ENCODE measurements around the gene ITGA4.
A peak's percentile ranks its signal among the peaks of the same experiment; 100 is the strongest.

Gene ITGA4

GRCh38 chr2:181426672-181427071 is 30.5 kb upstream of the ITGA4 start (continued):
- no peak for TF ChIP-seq ARNTL (CRISPR knock-in tag; IDR thresholded peaks at IDR 0.05; ENCODE audit: borderline replicate concordance, low read depth)
- no peak for TF ChIP-seq PPARA (CRISPR knock-in tag; IDR thresholded peaks at IDR 0.05; ENCODE audit: borderline replicate concordance)
- no peak for TF ChIP-seq SNAI2 (CRISPR knock-in tag; IDR thresholded peaks at IDR 0.05)
- no peak for TF ChIP-seq TCF4 (CRISPR knock-in tag; IDR thresholded peaks at IDR 0.05; ENCODE audit: borderline replicate concordance)
- no peak for TF ChIP-seq ZFP30 (CRISPR knock-in tag; IDR thresholded peaks at IDR 0.05)

GRCh38 chr2:181430406-181431118 is 26.6 kb upstream of the ITGA4 start:
- no peak for TF ChIP-seq ISL1 (CRISPR knock-in tag; IDR thresholded peaks at IDR 0.05)
- no peak for TF ChIP-seq CSRNP3 (CRISPR knock-in tag; IDR thresholded peaks at IDR 0.05)
- 0 out of 3 replicates have a peak, but pooled peaks have one; percentile 33 for ATAC-seq

DNA sequence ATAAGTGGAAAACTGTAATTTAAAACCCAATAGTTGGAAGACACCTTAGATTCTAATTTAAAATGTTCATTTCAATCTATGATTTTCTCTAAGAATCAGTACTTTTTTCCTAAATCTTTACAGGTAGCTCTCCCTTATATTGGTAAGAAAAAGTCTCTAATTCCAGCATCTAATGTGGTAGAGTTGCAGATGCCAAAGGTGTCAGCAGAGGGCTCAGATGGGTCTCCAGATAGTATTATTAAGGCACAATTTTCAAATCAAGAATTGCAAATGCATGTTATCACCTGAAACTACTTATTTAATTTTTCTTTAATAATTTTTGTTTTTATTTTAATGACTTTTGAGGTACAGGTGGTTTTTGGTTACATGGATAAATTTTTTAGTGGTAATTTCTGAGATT is 25.5 kb upstream of the ITGA4 start:
- no peak for TF ChIP-seq ARNTL (CRISPR knock-in tag; IDR thresholded peaks at IDR 0.05; ENCODE audit: borderline replicate concordance, low read depth)

DNA sequence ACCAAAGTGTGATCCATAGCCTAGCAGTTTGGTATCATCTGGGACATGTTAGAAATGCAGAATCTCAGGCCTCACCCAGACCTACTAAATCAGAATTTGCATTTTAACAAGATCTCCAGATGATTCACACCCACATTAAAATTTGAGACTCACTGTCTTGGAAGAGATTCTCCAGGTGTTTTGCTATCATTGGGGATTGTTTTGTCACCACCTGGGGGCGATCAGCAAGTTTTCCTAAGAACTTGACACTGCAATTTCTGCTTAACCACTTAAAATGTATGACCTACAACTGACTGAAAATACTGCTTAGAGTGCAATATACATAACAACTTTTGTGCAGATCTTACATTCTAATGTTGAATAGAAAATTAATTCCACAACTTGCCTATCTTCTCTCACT is 18.9 kb upstream of the ITGA4 start:
- ATAC-seq, result no peak
- TF ChIP-seq PPARA (CRISPR knock-in tag; IDR thresholded peaks at IDR 0.05; ENCODE audit: borderline replicate concordance) (no peak), ZFP30 (CRISPR knock-in tag; IDR thresholded peaks at IDR 0.05) (no peak), GLIS3 (CRISPR knock-in tag; IDR thresholded peaks at IDR 0.05) (no peak), RARB (CRISPR knock-in tag; IDR thresholded peaks at IDR 0.05) (no peak), OSR1 (CRISPR knock-in tag; IDR thresholded peaks at IDR 0.05) (no peak), CSDC2 (CRISPR knock-in tag; IDR thresholded peaks at IDR 0.05) (no peak), ZNF70 (CRISPR knock-in tag; IDR thresholded peaks at IDR 0.05) (no peak), ESRRG (CRISPR knock-in tag; IDR thresholded peaks at IDR 0.05) (no peak), ZC3H10 (CRISPR knock-in tag; IDR thresholded peaks at IDR 0.05) (no peak), TCF4 (CRISPR knock-in tag; IDR thresholded peaks at IDR 0.05; ENCODE audit: borderline replicate concordance) (no peak), ZNF8 (CRISPR knock-in tag; IDR thresholded peaks at IDR 0.05) (no peak), SNAI2 (CRISPR knock-in tag; IDR thresholded peaks at IDR 0.05) (no peak)
- TF ChIP-seq, protein P1, sequence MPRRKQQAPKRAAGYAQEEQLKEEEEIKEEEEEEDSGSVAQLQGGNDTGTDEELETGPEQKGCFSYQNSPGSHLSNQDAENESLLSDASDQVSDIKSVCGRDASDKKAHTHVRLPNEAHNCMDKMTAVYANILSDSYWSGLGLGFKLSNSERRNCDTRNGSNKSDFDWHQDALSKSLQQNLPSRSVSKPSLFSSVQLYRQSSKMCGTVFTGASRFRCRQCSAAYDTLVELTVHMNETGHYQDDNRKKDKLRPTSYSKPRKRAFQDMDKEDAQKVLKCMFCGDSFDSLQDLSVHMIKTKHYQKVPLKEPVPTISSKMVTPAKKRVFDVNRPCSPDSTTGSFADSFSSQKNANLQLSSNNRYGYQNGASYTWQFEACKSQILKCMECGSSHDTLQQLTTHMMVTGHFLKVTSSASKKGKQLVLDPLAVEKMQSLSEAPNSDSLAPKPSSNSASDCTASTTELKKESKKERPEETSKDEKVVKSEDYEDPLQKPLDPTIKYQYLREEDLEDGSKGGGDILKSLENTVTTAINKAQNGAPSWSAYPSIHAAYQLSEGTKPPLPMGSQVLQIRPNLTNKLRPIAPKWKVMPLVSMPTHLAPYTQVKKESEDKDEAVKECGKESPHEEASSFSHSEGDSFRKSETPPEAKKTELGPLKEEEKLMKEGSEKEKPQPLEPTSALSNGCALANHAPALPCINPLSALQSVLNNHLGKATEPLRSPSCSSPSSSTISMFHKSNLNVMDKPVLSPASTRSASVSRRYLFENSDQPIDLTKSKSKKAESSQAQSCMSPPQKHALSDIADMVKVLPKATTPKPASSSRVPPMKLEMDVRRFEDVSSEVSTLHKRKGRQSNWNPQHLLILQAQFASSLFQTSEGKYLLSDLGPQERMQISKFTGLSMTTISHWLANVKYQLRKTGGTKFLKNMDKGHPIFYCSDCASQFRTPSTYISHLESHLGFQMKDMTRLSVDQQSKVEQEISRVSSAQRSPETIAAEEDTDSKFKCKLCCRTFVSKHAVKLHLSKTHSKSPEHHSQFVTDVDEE (CRISPR knock-in tag; IDR thresholded peaks at IDR 0.05), result no peak

More for the DNA sequence above, 25.5 kb upstream of the ITGA4 start:
- ATAC-seq, result no peak

GRCh38 chr2:181440344-181440743 is 16.8 kb upstream of the ITGA4 start:
- ATAC-seq, result no peak
- TF ChIP-seq SNAI2 (CRISPR knock-in tag; IDR thresholded peaks at IDR 0.05) (no peak), ISL1 (CRISPR knock-in tag; IDR thresholded peaks at IDR 0.05) (no peak), ZC3H10 (CRISPR knock-in tag; IDR thresholded peaks at IDR 0.05) (no peak), ZNF70 (CRISPR knock-in tag; IDR thresholded peaks at IDR 0.05) (no peak), RARB (CRISPR knock-in tag; IDR thresholded peaks at IDR 0.05) (no peak)
- TF ChIP-seq, protein P1 (CRISPR knock-in tag; IDR thresholded peaks at IDR 0.05), result no peak

GRCh38 chr2:181440919-181441318 is 16.3 kb upstream of the ITGA4 start:
- ATAC-seq, result no peak
- TF ChIP-seq CSRNP3 (CRISPR knock-in tag; IDR thresholded peaks at IDR 0.05) (no peak), ZNF70 (CRISPR knock-in tag; IDR thresholded peaks at IDR 0.05) (no peak), BACH2 (CRISPR knock-in tag; IDR thresholded peaks at IDR 0.05; ENCODE audit: borderline replicate concordance) (no peak), CSDC2 (CRISPR knock-in tag; IDR thresholded peaks at IDR 0.05) (no peak), ESRRG (CRISPR knock-in tag; IDR thresholded peaks at IDR 0.05) (no peak), ZNF8 (CRISPR knock-in tag; IDR thresholded peaks at IDR 0.05) (no peak), TCF4 (CRISPR knock-in tag; IDR thresholded peaks at IDR 0.05; ENCODE audit: borderline replicate concordance) (no peak)
- TF ChIP-seq, protein P1 (CRISPR knock-in tag; IDR thresholded peaks at IDR 0.05), result no peak
